ENCODE data around the gene IL10RA.

IL10RA gene

GRCh38 chr11:118008271-118008911 lies 22.2 kb downstream of the IL10RA start:
- no peak for DNase-seq

- no peak for DNase-seq
Observed at GRCh38 chr11:118009864-118010737, 23.9 kb downstream of the IL10RA start.

- no peak for DNase-seq
Observed at GRCh38 chr11:118010738-118011461, 24.7 kb downstream of the IL10RA start.

- no peak for DNase-seq
Observed at GRCh38 chr11:118012083-118012669, 26.0 kb downstream of the IL10RA start.

- DNase-seq = no peak
Observed at GRCh38 chr11:118014022-118014421, 27.8 kb downstream of the IL10RA start.

GRCh38 chr11:118015385-118015841 lies 29.2 kb downstream of the IL10RA start:
- no peak for DNase-seq

- DNase-seq = no peak
Observed at GRCh38 chr11:118016104-118016503, 29.9 kb downstream of the IL10RA start.

- no peak for DNase-seq
Observed at GRCh38 chr11:118017111-118017510, 30.9 kb downstream of the IL10RA start.

- no peak for DNase-seq
Observed at GRCh38 chr11:118017631-118018315, 31.6 kb downstream of the IL10RA start.

GRCh38 chr11:118018401-118018800 lies 32.2 kb downstream of the IL10RA start:
- DNase-seq = no peak

GRCh38 chr11:118021146-118021545 lies 35.0 kb downstream of the IL10RA start:
- no peak for DNase-seq

- DNase-seq = no peak
Observed at GRCh38 chr11:118027694-118028093, 41.5 kb downstream of the IL10RA start.

- no peak for DNase-seq
Observed at GRCh38 chr11:118028626-118029025, 42.4 kb downstream of the IL10RA start.

GRCh38 chr11:118033443-118033842 lies 47.2 kb downstream of the IL10RA start:
- no peak for DNase-seq

GRCh38 chr11:118042141-118042540 lies 55.9 kb downstream of the IL10RA start:
- DNase-seq = no peak

GRCh38 chr11:118042796-118043195 lies 56.6 kb downstream of the IL10RA start:
- DNase-seq = no peak

GRCh38 chr11:118045191-118045590 lies 59.0 kb downstream of the IL10RA start:
- peak; percentile 96 for DNase-seq

GRCh38 chr11:118046051-118046963 lies 60.1 kb downstream of the IL10RA start:
- peak; percentile 70 for DNase-seq

GRCh38 chr11:118046964-118047700 lies 60.9 kb downstream of the IL10RA start:
- DNase-seq = no peak

- DNase-seq = no peak
Observed at GRCh38 chr11:118047749-118048148, 61.6 kb downstream of the IL10RA start.
